ENCODE results near the gene SRBD1.

Gene SRBD1, protein sequence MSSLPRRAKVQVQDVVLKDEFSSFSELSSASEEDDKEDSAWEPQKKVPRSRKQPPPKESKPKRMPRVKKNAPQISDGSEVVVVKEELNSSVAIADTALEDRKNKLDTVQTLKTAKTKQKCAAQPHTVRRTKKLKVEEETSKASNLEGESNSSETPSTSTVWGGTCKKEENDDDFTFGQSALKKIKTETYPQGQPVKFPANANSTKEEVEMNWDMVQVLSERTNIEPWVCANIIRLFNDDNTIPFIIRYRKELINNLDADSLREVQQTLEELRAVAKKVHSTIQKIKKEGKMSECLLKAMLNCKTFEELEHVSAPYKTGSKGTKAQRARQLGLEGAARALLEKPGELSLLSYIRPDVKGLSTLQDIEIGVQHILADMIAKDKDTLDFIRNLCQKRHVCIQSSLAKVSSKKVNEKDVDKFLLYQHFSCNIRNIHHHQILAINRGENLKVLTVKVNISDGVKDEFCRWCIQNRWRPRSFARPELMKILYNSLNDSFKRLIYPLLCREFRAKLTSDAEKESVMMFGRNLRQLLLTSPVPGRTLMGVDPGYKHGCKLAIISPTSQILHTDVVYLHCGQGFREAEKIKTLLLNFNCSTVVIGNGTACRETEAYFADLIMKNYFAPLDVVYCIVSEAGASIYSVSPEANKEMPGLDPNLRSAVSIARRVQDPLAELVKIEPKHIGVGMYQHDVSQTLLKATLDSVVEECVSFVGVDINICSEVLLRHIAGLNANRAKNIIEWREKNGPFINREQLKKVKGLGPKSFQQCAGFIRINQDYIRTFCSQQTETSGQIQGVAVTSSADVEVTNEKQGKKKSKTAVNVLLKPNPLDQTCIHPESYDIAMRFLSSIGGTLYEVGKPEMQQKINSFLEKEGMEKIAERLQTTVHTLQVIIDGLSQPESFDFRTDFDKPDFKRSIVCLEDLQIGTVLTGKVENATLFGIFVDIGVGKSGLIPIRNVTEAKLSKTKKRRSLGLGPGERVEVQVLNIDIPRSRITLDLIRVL

GRCh38 chr2:45611020-45611859 lies at the start of gene SRBD1:
Gene SRBD1 (minus strand): TSS chr2:45611267. CDS start chr2:45605441, 5,826 bp downstream.
- DNase-seq, result peak; percentile 74

DNA sequence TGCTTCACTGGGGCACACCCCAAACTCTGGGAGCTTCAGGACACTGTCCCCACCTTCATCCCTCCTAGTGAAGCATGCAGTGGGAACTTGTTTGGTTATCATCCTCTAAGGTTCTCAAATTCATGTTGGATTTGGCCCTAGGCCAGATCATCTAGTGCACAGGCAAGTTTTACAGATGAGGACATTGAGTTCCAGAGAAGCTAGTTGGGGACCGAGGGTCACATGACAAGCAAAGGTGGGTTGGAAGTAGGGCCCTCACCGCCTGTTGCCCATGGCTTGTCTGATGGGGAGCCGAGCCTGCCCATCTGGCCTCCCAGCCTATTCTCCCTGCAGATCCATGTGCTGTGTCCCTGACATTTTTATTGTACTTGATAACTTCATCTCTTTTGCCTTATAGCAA lies 43.2 kb upstream of the SRBD1 start:
- peak; percentile 9 for DNase-seq

DNA sequence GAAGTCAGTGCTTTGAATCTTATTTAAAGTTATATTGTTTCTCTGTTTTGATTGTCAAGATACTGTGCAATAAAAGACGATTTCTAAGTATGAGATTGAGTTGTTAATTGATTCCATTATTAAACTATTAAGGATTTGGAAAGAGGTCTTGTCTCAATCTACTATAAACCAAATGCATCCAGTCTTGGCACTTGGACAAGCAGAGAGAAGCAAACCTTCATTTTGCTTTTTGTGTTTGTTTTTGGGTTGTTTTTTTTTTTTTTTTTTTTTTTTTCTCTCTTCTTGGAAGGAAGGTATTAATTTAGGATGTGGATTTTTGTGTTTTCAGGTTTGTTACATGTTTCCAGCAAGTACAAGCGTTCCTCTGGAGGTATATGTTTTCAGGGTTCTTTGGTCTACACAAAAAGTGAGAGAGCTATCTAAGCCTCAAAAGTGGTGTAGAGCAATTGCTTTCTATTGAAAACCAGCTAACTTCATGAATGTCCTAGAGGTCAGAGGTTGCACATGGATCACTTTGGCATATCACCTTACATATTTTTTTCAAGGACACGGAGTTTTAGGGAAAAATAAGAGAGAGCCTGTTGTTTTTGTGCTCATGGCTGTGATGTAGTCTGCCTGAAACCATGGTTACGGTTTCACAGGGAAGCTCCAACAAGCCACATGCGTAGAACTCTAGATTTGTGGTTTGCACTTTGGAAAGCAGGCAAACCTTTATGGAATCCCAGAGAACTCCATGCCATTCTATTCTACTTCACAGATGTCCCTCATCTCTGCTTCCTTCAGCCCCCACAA lies 42.3 kb upstream of the SRBD1 start:
- DNase-seq, result no peak

DNA sequence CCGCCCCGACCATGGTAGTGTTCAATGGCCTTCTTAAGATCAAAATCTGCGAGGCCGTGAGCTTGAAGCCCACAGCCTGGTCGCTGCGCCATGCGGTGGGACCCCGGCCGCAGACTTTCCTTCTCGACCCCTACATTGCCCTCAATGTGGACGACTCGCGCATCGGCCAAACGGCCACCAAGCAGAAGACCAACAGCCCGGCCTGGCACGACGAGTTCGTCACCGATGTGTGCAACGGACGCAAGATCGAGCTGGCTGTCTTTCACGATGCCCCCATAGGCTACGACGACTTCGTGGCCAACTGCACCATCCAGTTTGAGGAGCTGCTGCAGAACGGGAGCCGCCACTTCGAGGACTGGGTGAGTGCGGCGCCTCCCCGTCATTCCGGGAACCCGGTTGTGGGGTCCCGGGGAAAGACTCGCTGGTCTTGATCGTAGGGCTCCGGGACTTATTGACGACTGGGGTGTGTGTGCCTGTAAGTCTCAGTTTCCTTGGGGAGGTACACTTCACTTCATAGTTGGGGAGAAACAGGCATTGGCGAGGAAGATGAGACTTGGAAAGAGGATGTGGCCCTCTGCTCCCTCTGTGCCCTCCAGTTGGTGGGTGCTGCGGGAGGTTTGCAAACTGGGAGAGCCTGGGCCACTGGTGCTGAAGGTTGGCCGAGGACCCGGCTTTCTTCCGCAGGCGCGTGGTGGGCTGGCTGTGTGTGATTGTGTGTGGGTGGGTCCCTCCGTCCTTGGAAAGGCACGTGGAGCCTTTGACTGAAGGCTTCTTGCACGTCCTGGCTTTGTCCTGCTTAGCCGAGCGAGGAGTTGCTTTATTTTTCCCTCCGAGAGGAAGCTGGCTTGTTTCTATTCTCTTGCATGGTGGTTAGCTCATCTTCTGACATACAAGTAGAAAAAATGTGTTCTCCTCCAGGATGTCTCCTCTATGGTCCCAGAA lies 41.3 kb upstream of the SRBD1 start:
- DNase-seq, result no peak

DNA sequence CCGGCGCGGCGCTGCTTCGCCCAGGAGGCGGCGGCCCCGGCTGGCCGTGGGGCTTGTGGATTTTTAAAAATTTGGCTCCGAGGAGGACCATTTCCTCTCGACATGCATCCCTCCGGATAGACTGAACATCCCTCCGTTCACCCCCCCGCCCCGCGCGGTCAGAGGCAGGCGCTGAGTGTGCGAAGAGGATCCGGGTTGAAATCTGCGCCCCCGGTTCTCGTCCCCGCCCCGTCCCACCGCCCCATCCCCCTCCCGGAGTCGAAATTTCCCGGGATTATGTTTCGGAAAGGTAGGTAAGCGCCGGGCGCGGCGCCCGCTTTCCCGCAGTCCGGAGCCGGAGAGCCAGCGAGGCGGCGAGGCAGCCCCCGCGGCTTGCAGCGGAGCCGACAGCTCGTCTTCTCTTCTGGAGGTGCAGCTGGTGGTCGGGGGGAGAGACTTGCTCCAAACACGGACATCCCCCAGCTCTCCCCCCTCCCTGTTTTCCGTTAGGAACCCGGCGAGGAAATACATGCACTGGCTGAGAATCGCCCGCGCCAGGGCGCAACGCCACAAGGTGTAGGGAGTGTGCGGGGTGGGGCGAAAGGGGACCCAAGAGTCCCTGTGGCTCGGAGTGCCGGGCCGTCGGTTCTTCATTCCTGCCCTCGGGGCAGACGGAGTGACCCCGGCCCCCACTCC lies 40.5 kb upstream of the SRBD1 start, which contains the start of gene PRKCE:
Gene PRKCE, plus strand, starts transcription at position 261 of the 675 bp plus-strand sequence.
- no peak for DNase-seq

DNA sequence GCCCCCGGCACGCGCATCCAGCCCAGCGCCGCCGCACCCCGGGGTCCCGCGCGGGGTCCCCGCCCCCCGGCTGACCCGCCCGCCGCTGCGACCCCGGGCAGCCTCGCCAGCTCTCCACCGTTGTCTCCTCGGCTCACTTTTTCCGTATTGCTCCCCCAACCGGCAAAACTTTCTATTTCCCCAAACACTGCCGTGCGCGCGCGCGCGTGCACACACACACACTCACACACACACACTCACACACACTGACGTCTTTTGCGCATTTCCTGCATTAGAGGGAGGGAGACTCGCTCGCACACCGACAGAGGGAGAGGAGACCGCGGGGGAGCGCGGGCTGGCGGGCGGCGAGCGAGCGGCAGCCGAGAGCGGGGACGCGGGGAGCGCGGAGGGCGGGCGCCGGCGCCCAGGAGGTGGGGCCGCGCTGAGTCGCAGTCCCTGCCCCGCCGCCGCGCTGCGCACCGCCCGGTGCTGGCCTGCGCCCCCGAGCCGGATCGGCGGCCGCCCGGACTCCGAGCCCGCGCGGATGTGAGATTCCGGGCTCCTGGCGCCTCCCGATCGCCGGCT lies 39.9 kb upstream of the SRBD1 start:
- DNase-seq, result no peak

DNA sequence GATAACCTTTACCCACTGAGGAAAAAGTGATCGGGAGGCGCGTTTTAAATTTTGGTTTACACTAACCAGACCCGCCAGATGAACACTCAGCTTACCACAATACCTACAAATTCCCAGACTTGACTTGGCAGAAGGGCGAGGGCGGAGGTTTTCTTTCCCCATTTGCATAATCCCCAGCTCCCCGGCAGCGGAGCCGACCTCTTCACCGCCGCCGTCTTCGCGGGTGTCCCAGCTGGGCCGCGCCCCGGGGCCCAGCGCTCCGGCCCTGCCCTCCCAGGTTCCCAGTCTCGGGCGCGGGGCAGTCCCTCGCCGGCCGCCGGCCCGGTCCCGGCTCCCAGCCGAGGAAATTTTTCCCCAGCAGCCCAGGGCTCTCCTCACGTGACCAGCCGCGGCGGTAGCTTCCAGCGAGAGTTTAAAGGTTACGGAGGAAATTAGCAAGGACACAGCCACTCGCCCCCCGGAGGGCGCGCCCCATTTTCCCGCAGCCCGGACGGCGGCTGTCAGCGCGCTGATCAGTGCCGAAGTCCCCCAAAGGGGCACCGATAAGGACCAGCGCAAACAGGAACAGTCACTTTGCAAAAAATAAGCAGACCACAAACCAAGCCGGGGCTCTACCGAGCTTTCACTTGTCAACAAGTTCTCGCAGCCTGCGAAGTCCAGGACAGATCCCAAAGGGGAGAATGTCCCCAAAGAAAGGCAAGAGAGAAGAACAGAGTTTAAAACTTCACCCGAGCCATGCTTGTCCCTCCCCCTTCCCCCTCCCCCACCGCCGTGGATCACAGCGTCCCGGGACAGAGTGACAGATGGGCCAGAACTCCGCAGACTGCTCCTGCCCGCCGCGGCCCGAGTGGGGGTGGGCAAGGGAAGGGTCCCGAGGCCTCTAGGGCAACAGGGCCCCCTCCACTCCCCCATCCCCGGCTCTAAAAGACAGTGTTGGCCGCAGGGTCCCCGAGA lies 39.1 kb upstream of the SRBD1 start:
- DNase-seq, result no peak

DNA sequence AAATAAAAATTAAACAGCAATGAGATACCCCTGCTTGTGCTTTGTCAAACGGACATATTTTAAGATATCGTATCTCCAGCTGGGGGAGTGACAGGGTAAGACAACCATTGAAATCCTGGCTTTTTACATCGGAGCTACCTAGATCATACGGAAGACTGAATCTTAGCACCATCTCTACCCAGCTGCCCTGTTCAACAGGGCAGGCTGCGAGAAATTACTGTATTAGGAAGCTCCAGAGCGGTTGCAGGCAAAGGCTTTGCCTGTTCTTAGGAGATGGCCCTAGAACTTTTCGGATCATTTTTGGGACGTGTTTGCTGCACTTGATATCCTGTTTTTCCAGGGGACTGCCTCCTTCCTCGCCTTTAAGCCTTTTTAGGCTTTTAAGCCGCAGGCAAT lies 38.4 kb upstream of the SRBD1 start:
- DNase-seq, result no peak

DNA sequence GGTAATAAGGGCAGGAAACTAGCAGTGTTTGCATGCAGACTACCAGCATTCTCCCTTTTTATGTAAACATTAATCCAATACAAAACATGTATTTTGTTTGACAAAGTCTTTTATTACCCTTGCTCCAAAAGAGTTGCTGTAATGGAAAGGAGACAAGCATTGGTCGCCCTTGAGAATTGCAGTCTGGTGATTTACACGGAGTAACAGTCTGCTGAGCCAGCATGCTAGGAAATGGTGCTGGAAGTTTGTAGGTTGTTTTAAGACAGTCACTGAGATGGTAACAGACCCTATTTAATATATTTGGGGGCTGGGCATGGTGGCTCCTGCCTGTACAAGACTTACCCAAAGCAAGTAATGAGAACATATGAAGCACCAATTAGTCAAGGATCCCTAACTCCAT lies 37.6 kb upstream of the SRBD1 start:
- no peak for DNase-seq

- no peak for DNase-seq
Measured at GRCh38 chr2:45647986-45648520, 37.0 kb upstream of the SRBD1 start.

- no peak for DNase-seq
Measured at GRCh38 chr2:45647356-45647755, 36.3 kb upstream of the SRBD1 start.

GRCh38 chr2:45646289-45646688 lies 35.2 kb upstream of the SRBD1 start:
- DNase-seq, result no peak

GRCh38 chr2:45643543-45644542 lies 32.8 kb upstream of the SRBD1 start:
- peak; percentile 14 for DNase-seq

DNA sequence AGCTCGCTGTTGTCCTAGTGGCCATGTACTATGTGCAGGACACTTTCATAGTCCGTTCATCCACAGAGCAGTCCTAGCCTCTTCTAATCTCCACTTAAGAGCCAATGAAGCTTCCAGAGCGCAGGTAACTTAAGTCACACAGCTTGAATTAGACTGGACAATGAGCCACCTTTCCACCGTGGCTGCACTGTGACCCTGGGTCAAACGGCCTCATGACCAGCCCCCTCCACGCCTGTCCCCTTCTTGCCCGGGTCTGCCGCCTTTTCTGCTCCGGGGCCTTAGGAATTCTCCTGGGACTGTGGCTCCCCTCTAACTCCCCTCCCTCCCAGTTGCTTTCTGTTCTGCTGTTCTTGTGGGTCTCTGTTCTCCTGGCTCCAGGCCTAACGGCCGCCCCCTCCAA lies 32.0 kb upstream of the SRBD1 start:
- no peak for DNase-seq

- no peak for DNase-seq
Measured at GRCh38 chr2:45640576-45640975, 29.5 kb upstream of the SRBD1 start.

- DNase-seq, result no peak
Measured at GRCh38 chr2:45637440-45637839, 26.4 kb upstream of the SRBD1 start.

- no peak for DNase-seq
Measured at GRCh38 chr2:45636008-45636407, 24.9 kb upstream of the SRBD1 start.
